ENCODE measurements around the gene ADGRG4.

Gene ADGRG4

DNA sequence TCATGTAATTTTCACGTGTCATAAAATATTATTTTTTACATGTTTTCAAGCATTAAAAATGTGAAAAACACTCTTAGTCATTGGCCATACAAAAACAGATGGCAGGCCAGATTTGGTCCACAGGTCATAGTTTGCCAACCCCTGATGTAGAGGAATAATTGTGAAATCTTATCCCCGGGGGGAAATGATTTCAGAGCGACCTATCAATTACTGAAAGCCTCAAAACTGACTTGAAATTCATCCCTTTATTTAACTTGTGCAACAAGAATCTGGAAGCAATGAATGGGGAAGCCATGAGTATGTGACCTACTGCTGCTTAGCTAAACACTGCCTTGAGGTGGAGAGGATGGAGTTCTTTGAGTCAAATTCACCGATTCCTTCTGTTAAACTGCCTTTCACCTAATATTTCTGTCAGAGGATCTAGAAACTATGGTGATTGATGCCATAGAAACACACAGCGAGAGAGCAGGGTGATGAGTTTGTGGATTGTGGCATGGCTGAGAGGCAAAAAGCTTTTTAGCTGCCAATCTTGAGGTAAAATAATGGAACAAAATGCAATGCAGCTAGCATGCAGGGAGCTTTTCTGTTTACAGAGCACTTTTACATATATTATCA, 156.6 kb downstream of the ADGRG4 start:
- no peak for DNase-seq (ENCODE audit: extremely low read depth in 1 of 2, low read depth in 1 of 2)

DNA sequence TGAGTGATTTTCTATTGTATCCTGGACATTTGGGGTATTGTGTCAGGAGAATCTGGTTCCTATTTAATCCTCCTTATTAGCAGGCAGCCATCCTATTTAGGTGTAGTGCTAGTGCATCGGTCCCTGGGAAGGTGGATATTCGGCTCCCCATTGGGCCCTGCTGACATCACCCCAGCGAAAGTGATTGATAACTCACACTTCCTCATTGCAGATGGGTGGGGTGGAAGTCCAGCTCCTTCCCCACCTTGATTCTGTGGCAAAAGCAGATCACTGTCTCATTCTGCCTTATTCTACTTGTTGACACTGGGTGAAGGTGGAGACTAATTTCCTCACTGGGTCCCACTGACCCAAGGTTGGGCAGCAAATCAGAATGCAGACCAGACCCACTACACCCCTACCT, 163.8 kb downstream of the ADGRG4 start:
- no peak for DNase-seq (ENCODE audit: extremely low read depth in 1 of 2, low read depth in 1 of 2)

All from activated CD8-positive, alpha-beta memory T cell treated with anti-CD3 and anti-CD28 coated beads for 1 hour (primary cell).